SW480 (cell line): ENCODE data around the gene PCTP.

Experiments used
- DNase-seq: peaks from one replicate; pipeline ENCODE4 v3.0.0-alpha.2; 2016; ENCODE audit warnings: low spot score

PCTP gene

GRCh38 chr17:55806745-55807495, 56.1 kb downstream of the PCTP start:
- no peak for DNase-seq

- DNase-seq, result no peak
Observed at GRCh38 chr17:55811536-55811935, 60.7 kb downstream of the PCTP start.

GRCh38 chr17:55812323-55812722, 61.5 kb downstream of the PCTP start:
- no peak for DNase-seq

GRCh38 chr17:55813944-55814343, 63.1 kb downstream of the PCTP start:
- no peak for DNase-seq

- no peak for DNase-seq
Observed at GRCh38 chr17:55814377-55814776, 63.5 kb downstream of the PCTP start.

GRCh38 chr17:55816532-55817396, 65.9 kb downstream of the PCTP start:
- no peak for DNase-seq

- no peak for DNase-seq
Observed at GRCh38 chr17:55817397-55817709, 66.5 kb downstream of the PCTP start.

GRCh38 chr17:55818026-55818425, 67.2 kb downstream of the PCTP start:
- no peak for DNase-seq

GRCh38 chr17:55818451-55819375, 67.9 kb downstream of the PCTP start:
- DNase-seq, result no peak

GRCh38 chr17:55820675-55821074, 69.8 kb downstream of the PCTP start:
- no peak for DNase-seq

- DNase-seq, result no peak
Observed at GRCh38 chr17:55822028-55822427, 71.2 kb downstream of the PCTP start.

- DNase-seq, result peak; percentile 9
Observed at GRCh38 chr17:55825213-55825612, 74.4 kb downstream of the PCTP start.
